ENCODE results near the gene ERG.

DNA sequence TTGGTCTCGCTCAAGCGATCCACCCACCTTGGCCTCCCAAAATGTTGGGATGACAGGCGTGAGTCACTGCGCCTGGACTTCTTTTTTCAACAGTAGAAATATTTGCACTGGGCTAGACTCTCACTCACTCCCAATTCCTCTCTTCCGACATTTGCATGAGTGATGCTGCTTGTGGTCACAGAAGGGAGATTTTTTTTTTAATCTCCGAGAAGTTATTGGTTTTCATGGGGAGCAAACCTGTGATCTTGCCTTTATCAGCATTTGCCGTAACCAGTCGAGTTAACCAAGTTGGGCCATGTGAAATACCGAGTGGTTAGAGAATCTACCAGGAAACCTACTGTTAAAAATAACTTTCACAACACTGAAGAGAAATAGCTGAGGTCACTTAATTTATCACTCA, 21.1 kb downstream of the ERG start:
- no peak for TF ChIP-seq POLR2A (IDR thresholded peaks at IDR 0.05; ENCODE audit: low read length)
- no peak for TF ChIP-seq GATA1 (IDR thresholded peaks at IDR 0.05; ENCODE audit: low read depth, low read length)
